ENCODE results near the gene MYL12B.
"Not testable (repeated sequence)": the region's sequence is repeated elsewhere in the genome, so short reads cannot be mapped to it uniquely, and the experiment has no call there.

MYL12B gene

GRCh38 chr18:3261373-3262233 is at the start of gene MYL12B:
Gene MYL12B (plus strand): TSS chr18:3262133. CDS start chr18:3272899, 10,766 bp downstream.
- DNase-seq: peak; percentile 88

- no peak for DNase-seq
Measured at GRCh38 chr18:3212657-3213056, 49.3 kb upstream of the MYL12B start.

GRCh38 chr18:3213300-3214059 is 48.5 kb upstream of the MYL12B start:
- no peak for DNase-seq

GRCh38 chr18:3214855-3215637 is 46.9 kb upstream of the MYL12B start:
- DNase-seq: no peak

GRCh38 chr18:3216987-3217386 is 44.9 kb upstream of the MYL12B start:
- DNase-seq: no peak

GRCh38 chr18:3217948-3218647 is 43.8 kb upstream of the MYL12B start:
- no peak for DNase-seq

GRCh38 chr18:3218819-3219218 is 43.1 kb upstream of the MYL12B start:
- no peak for DNase-seq

GRCh38 chr18:3219241-3219630 is 42.7 kb upstream of the MYL12B start:
- no peak for DNase-seq

- no peak for DNase-seq
Measured at GRCh38 chr18:3219631-3220335, 42.1 kb upstream of the MYL12B start, which contains the start of gene MYOM1. Gene MYOM1 (minus strand): TSS chr18:3219968. CDS start chr18:3215223, 4,745 bp downstream.

GRCh38 chr18:3220868-3221267 is 41.1 kb upstream of the MYL12B start:
- not testable (repeated sequence) for DNase-seq

- DNase-seq: no peak
Measured at GRCh38 chr18:3221496-3221895, 40.4 kb upstream of the MYL12B start.

GRCh38 chr18:3223356-3223755 is 38.6 kb upstream of the MYL12B start:
- no peak for DNase-seq

GRCh38 chr18:3224223-3224622 is 37.7 kb upstream of the MYL12B start:
- no peak for DNase-seq

- DNase-seq: no peak
Measured at GRCh38 chr18:3225588-3225987, 36.3 kb upstream of the MYL12B start.

GRCh38 chr18:3226048-3226447 is 35.9 kb upstream of the MYL12B start:
- DNase-seq: no peak

- DNase-seq: no peak
Measured at GRCh38 chr18:3230401-3231334, 31.3 kb upstream of the MYL12B start.

- no peak for DNase-seq
Measured at GRCh38 chr18:3233004-3233403, 28.9 kb upstream of the MYL12B start.

- no peak for DNase-seq
Measured at GRCh38 chr18:3233433-3234168, 28.3 kb upstream of the MYL12B start.

- DNase-seq: no peak
Measured at GRCh38 chr18:3234457-3234856, 27.5 kb upstream of the MYL12B start.

GRCh38 chr18:3235846-3236245 is 26.1 kb upstream of the MYL12B start:
- no peak for DNase-seq
